Sciatic nerve (tissue), 2 donors: ENCODE measurements around the gene MYL4. TPM values are rescaled to one million over a fixed set of nuclear protein-coding genes. Genes with fewer than 3 reads are reported as not detected.
A peak's percentile ranks its signal among the peaks of the same experiment; 100 is the strongest.
"Not testable (repeated sequence)": the region's sequence is repeated elsewhere in the genome, so short reads cannot be mapped to it uniquely, and the experiment has no call there.

Experiments used
- ATAC-seq: fragments of 200-7000 bp; cut with Tn5 transposase; one replicate; pipeline ENCODE4 v1.9.1; 2020; ENCODE audit warnings: mild to moderate bottlenecking, moderate library complexity
- DNase-seq: peaks from one replicate; pipeline ENCODE4 v3.0.0-alpha.2; 2020; ENCODE audit warnings: low spot score
- intact Hi-C: fragments of 100-400 bp; cut with DNase I; formaldehyde crosslinking; loops from one replicate; pipeline ENCODE4 v1.14.2; 2022
- total RNA-seq: library from RNA; stranded (reverse); fragmentation: NEBNext Ultra II Directional; extraction: Animal tissue kit (Norgen Biotek cat#: 25700); gene quantifications from one replicate; pipeline ENCODE4 v1.2.1, GENCODE V29; 2021
- donor health status: DM: no; HTN: no; CAD: no.
- donor health status: DM: no; HTN: no; CAD: no.

The MYL4 gene
- total RNA-seq, 1 donor from 2014 or later = 3.9 TPM

DNA sequence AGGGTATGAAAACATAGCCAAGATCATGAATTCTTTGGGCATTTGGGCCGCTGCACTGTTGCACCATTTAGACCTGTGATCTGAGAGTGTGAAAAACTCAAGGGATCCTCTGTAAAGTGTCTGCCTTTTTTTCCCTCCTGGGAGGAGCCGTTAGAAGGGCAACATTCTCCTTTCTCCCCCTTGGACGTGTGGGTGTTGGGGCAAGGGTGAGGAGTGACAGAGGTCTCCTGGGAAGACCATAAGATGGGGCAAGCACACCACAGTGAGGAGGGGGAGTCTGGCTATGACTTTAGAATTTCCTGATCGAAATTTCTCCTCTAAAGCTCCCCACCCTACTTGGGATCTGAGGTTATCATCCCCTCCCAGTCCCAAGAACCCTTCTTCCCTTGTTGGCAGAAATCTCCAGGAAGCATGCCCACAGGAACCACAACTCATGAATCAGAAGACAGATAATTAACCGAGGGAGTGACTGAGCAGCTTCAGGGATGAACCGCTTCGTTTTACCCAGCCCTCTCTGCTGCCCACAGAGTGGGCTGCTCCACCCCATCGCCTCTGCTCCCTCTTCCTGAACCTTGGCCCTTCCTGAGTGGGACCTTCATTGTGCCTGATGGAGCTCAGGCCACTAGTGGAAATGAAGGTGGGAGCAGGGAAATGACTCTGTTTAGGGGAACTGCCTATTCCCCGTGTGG is 48.6 kb downstream of the MYL4 start:
- intact Hi-C loops = no loop called here
- no peak for DNase-seq
- ATAC-seq = peak; percentile 27

- ATAC-seq (no peak), DNase-seq (no peak)
- intact Hi-C loops = no loop called here
These were observed 53.4 kb downstream of the MYL4 start for GRCh38 chr17:47262586-47262985.

DNA sequence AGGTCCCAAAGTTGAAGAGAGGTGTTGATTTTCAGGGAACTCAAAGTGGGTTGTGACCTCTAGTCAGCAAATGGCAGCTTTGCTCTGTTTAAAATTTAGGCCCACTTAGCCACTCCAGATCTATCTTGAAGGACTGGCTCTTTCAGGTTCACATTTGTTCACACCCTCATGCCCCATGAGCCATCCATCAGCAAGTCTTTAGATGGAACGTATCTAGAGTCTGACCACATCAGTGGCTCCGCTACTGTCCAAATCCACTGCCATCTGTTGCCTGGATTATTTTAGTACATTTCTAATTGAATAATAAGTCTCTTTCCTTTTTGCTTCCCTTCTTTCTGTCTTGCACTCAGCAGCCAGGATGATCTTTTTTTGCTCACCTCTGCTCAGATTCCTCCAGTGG is 55.0 kb downstream of the MYL4 start:
- ATAC-seq = no peak
- intact Hi-C loops = no loop called here
- DNase-seq = no peak

DNA sequence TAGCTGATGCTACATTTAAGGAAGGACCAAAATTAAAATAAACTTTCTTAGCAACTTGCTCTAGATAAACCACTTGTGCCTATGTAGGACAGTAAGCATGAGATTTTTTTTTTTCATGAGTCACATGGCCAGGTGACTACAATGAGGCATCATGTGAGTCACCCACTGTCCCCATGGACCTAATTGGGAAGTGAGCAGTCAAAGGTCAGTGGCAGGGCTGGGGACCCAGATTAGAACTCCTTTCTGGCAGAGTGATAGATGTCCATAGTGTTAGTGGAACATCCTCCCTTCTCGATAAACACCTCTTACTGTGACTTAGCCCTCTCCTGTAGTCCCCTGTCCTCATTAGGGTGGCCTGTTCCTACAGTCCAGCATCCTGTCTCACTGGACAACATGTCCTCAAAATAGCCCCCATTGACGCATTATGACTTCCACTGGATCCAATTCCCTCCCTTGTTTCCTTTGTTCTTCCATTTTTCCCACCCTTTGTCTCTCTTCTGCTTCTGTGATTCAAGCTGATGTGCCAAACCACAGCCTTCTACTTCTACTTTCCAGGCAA is 56.9 kb downstream of the MYL4 start:
- DNase-seq (no peak), ATAC-seq (peak; percentile 58)
- intact Hi-C loops = no loop called here

DNA sequence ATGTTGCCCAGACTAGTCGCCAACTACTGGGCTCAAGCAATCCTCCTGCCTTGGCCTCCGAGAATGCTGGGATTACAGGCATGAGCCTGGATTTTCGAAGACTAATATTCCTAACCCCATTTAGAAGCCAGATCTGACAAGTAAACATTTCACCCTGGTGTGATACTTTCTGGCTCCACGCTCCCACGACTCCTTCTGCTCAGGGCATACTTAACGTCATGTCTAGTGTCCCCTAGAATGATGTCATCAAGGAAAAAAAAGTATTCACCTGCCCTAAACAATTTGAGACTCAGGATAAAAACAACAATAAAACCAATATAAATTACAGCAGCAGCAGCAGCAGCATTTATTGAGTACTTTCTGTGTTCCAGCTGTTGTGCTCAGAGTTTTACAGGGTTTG is 57.6 kb downstream of the MYL4 start:
- DNase-seq (no peak), ATAC-seq (no peak)
- intact Hi-C loops = no loop called here

DNA sequence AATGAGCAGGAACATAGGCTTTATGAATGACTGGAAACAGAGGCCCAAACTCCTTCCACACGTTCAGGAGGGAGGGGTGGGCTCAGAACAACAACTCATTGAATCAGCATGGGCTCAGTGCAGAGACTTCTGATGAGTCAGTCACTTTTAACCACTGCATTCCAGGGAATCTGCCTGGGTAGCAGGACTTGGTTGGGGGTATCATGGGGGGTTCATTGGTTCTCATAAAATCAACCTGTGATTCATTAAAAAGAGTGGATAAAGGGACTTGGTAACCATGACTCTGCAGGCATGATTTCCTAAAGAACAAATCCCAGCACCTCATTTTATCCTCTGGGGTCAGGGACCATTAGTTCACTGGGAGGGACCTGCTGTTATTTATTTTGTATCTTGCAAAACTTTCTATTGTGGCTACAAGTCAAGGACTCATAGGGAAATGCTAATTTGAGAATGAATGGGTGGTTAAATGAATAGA is 58.2 kb downstream of the MYL4 start:
- intact Hi-C loops = no loop called here
- no peak for ATAC-seq
- no peak for DNase-seq

DNA sequence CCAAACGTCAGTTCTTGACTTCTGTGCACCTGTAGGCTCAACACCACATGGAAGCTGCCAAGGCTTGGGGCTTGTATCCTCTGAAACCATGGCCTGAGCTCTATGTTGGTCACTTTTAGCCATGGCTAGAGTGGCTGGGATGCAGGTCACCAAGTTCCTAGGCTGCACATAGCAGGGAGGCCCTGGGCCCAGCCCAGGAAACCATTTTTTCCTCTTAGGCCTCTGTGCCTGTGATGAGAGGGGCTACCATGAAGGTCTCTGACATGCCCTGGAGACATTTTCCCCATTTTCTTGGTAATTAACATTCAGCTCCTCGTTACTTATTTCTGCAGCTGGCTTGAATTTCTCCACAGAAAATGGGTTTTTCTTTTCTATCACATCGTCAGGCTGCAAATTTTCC is 59.8 kb downstream of the MYL4 start:
- DNase-seq, intact Hi-C loops, ATAC-seq: not testable (repeated sequence)

- DNase-seq, intact Hi-C loops, ATAC-seq: not testable (repeated sequence)
These were observed 60.6 kb downstream of the MYL4 start for GRCh38 chr17:47269561-47270280.

GRCh38 chr17:47270946-47271705 is 62.0 kb downstream of the MYL4 start:
- ATAC-seq (no peak), DNase-seq (no peak)
- intact Hi-C loops = no loop called here

DNA sequence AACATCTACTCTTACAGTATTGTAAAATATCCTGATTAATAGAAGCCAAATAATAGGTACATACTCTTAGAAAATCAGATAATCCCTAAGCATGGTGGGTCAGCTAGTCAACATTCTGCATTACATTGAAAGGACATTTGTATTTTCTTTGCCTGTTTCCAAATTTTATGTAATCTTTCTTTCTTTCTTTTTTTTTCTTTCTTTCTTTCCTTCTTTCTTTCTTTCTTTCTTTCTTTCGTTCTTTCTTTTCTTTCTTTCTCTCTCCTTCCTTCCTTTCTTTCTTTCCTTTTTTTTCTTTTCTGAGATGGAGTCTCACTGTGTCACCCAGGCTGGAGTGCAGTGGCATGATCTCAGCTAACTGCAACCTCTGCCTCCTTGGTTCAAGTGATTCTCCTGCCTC is 63.3 kb downstream of the MYL4 start:
- intact Hi-C loops = no loop called here
- DNase-seq (no peak), ATAC-seq (no peak)

DNA sequence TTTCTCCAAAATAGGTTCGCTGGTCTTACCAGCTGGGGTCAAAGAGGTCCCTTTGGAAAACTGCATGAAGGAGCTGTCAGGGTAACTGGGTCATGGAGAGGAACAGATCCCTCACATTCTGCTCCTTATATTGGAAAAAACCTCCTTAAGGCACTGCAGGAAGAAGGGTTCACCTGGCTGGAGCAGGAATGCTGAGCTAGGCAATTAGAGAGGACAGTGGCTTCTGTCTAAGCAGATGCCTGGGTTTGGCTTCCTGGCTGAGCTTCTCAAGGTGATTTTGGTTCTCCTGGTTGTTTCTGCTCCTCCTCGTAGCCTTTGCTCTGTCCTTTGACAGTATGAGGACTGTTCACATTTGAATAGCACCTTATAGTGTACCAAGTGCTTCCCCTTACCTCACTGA is 64.1 kb downstream of the MYL4 start:
- intact Hi-C loops = no loop called here

More for the DNA sequence above, 64.1 kb downstream of the MYL4 start:
- ATAC-seq = no peak
- DNase-seq = no peak

Other genes starting within 250 kb of the MYL4 start
- not detected for gene RPRML, start 230.1 kb upstream of the MYL4 start, total RNA-seq
- gene CDC27, start 20.1 kb upstream of the MYL4 start, total RNA-seq = 129 TPM
- gene ITGB3, start 44.5 kb downstream of the MYL4 start, total RNA-seq = 30.2 TPM
- 24.5 TPM for gene EFCAB13, start 114.6 kb downstream of the MYL4 start, total RNA-seq